ENCODE measurements around the gene ZGRF1.

Gene ZGRF1

GRCh38 chr4:112521123-112522023 lies 115.3 kb downstream of the ZGRF1 start:
- DNase-seq (ENCODE audit: low read depth in 2 of 2) = no peak
- H3K4me3 ChIP-seq (replicated peaks in 1 of 2; ENCODE audit: low read depth in 2 of 2, low read length in 2 of 2) = no peak overlapping the region
- no peak for TF ChIP-seq CTCF (IDR thresholded peaks at IDR 0.05; ENCODE audit: low read depth, low read length)

GRCh38 chr4:112520598-112521122 lies 116.0 kb downstream of the ZGRF1 start:
- no peak overlapping the region for H3K4me3 ChIP-seq (replicated peaks in 1 of 2; ENCODE audit: low read depth in 2 of 2, low read length in 2 of 2)
- DNase-seq (ENCODE audit: low read depth in 2 of 2) = no peak
- TF ChIP-seq CTCF (IDR thresholded peaks at IDR 0.05; ENCODE audit: low read depth, low read length) = no peak

- DNase-seq (ENCODE audit: low read depth in 2 of 2) = no peak
- H3K4me3 ChIP-seq (replicated peaks in 1 of 2; ENCODE audit: low read depth in 2 of 2, low read length in 2 of 2) = no peak overlapping the region
- no peak for TF ChIP-seq CTCF (IDR thresholded peaks at IDR 0.05; ENCODE audit: low read depth, low read length)
Observed at GRCh38 chr4:112519689-112520597, 116.8 kb downstream of the ZGRF1 start.

GRCh38 chr4:112518675-112519074 lies 118.0 kb downstream of the ZGRF1 start:
- TF ChIP-seq CTCF (IDR thresholded peaks at IDR 0.05; ENCODE audit: low read depth, low read length) = no peak
- no peak for DNase-seq (ENCODE audit: low read depth in 2 of 2)
- no peak overlapping the region for H3K4me3 ChIP-seq (replicated peaks in 1 of 2; ENCODE audit: low read depth in 2 of 2, low read length in 2 of 2)

- H3K4me3 ChIP-seq (replicated peaks in 1 of 2; ENCODE audit: low read depth in 2 of 2, low read length in 2 of 2) = no peak overlapping the region
Observed at GRCh38 chr4:112517911-112518310, 118.8 kb downstream of the ZGRF1 start.

More at GRCh38 chr4:112517911-112518310, 118.8 kb downstream of the ZGRF1 start:
- no peak for DNase-seq (ENCODE audit: low read depth in 2 of 2)
- TF ChIP-seq CTCF (IDR thresholded peaks at IDR 0.05; ENCODE audit: low read depth, low read length) = no peak

Measured in cardiac fibroblast (primary cell).